Epidermal melanocyte (primary cell): ENCODE data around the gene CEMIP.

Experiments used
- DNase-seq: peaks from one replicate; pipeline ENCODE4 v3.0.0; 2011; ENCODE audit warnings: low spot score; ENCODE audit not compliant: insufficient read length

The CEMIP gene

GRCh38 chr15:80979538-80980200, 200.5 kb downstream of the CEMIP start:
- no peak for DNase-seq

- no peak for DNase-seq
Observed at GRCh38 chr15:80982205-80982604, 203.0 kb downstream of the CEMIP start.

- DNase-seq: no peak
Observed at GRCh38 chr15:80982839-80983238, 203.7 kb downstream of the CEMIP start.

GRCh38 chr15:80984856-80985255, 205.7 kb downstream of the CEMIP start:
- no peak for DNase-seq

- no peak for DNase-seq
Observed at GRCh38 chr15:80985981-80986380, 206.8 kb downstream of the CEMIP start.

- no peak for DNase-seq
Observed at GRCh38 chr15:80986487-80986886, 207.3 kb downstream of the CEMIP start.

GRCh38 chr15:80988148-80988796, 209.1 kb downstream of the CEMIP start:
- no peak for DNase-seq

- DNase-seq: no peak
Observed at GRCh38 chr15:80989081-80989517, 209.9 kb downstream of the CEMIP start.

GRCh38 chr15:80989518-80990478, 210.6 kb downstream of the CEMIP start, which contains the start of gene MESD:
Gene MESD (minus strand): TSS chr15:80989819. CDS start chr15:80989791, 28 bp downstream.
- DNase-seq: peak; percentile 90

- no peak for DNase-seq
Observed at GRCh38 chr15:80990955-80991354, 211.8 kb downstream of the CEMIP start.

- DNase-seq: peak; percentile 53
Observed at GRCh38 chr15:80991421-80991820, 212.3 kb downstream of the CEMIP start.

GRCh38 chr15:80992006-80992405, 212.8 kb downstream of the CEMIP start:
- DNase-seq: no peak

- no peak for DNase-seq
Observed at GRCh38 chr15:80992441-80992840, 213.3 kb downstream of the CEMIP start.

- no peak for DNase-seq
Observed at GRCh38 chr15:80996247-80996646, 217.1 kb downstream of the CEMIP start.

- no peak for DNase-seq
Observed at GRCh38 chr15:80997692-80998091, 218.5 kb downstream of the CEMIP start.

GRCh38 chr15:80998251-80998650, 219.1 kb downstream of the CEMIP start:
- no peak for DNase-seq

- no peak for DNase-seq
Observed at GRCh38 chr15:80999623-81000036, 220.5 kb downstream of the CEMIP start.

- DNase-seq: no peak
Observed at GRCh38 chr15:81000144-81000623, 221.0 kb downstream of the CEMIP start.

GRCh38 chr15:81000624-81001151, 221.5 kb downstream of the CEMIP start, which contains the start of gene TLNRD1:
Gene TLNRD1 (plus strand): TSS chr15:81000923. CDS start chr15:81002272, 1,349 bp downstream.
- peak; percentile 71 for DNase-seq
